HG03460 (cell line): Measurements from ENCODE around the gene CMC1.

Source experiments
- ATAC-seq: cut with Tn5 transposase; IDR thresholded peaks from one replicate; pipeline ENCODE4 v1.9.1; 2021; ENCODE audit not compliant: unreplicated experiment

Gene CMC1

DNA sequence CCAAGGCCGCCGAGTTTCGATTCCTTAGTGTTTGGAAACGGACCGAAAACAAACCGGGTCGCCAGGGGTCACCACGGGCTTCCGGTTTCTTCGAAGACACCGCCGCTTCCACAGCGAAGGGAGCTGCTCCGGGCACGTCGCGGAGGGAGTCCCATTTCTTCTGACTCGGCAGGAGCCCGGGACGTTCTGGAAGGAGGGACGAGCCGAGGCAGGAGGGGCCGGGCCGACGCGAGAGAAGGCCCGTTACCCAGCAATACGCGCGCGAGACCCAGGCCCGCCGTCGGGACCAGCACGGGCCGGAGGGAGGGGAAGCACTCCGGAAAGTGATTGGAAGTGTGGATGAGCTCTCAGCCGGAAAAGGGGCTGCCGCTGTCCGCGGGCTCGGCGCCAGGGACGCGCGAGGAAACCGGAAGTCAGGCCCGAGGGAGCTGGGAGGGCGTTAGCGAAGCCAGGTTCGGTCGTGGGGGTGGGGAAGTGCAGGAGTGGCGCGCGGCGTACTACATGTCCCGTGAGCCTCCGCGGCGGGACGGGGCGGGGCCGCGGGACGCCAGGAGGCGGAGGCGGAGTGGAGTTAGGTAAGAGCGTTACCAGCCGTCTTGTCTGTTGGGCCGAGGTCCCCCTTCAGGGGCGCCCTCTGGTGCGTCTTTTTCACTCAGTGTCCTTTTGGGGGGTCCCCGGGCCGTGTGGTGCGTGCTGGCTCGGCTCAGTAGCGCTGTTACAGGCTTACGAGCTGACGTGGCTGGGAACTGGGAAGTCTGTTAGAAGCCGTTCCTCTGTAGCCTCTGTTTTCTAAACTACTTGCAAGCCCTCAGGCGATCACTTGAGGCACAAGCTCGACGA lies 107.4 kb downstream of the CMC1 start, which contains the start of the genes AZI2 and ZCWPW2:
AZI2 (minus strand) TSS at position 196 of the 840 bp plus-strand sequence. CDS start 8,207 bp downstream, outside the sequence.
ZCWPW2 (plus strand) TSS at position 93 of the 840 bp plus-strand sequence. CDS start 64,348 bp downstream, outside the sequence.
- ATAC-seq: peak; percentile 87

DNA sequence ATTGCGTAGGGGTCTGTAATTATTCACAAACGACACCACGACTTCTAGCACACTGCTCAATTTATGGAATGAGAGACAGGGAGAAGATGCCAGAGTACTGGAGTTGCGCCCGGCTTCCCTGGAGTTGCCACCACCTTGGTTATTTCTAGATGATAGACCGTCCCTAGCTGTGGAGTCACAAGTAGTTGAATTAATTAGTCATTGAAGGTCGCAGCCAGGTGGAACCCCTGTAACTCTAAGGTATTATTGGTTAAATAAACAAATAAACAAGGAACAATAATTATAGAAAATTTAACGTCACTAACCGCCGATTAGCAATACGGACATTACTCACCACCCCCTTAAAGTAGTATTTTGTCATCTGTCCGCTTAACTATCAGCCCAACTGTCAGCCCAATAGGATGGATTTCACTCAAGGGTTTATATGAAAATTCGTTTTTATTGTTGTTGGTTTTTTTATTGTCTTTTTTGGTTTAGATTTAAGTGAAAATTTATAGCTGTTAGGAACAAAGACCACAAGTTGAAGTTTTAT lies 108.1 kb downstream of the CMC1 start:
- no peak for ATAC-seq
